HFFc6 (cell line): ENCODE data around the gene TRPT1. TPM values are rescaled to one million over a fixed set of nuclear protein-coding genes. Genes with fewer than 3 reads are reported as not detected.

Source experiments
- DNase-seq: peaks from one replicate; pipeline ENCODE4 v3.0.0-alpha.2; 2018
- H3K27ac Mint-ChIP-seq: 2 replicates; pipeline ENCODE4 v1.8.0; 2020; ENCODE audit warnings: mild to moderate bottlenecking, mixed read lengths
- H3K27me3 Mint-ChIP-seq: 2 replicates; pipeline ENCODE4 v1.8.0; 2021; ENCODE audit warnings: mild to moderate bottlenecking, moderate library complexity, mixed read lengths; ENCODE audit not compliant: insufficient read depth
- H3K36me3 Mint-ChIP-seq: 2 replicates; pipeline ENCODE4 v1.8.0; 2021; ENCODE audit warnings: low read depth, mixed read lengths
- H3K4me1 Mint-ChIP-seq: 2 replicates; pipeline ENCODE4 v1.8.0; 2020; ENCODE audit warnings: low read depth, mixed read lengths
- H3K4me3 Mint-ChIP-seq: 2 replicates; pipeline ENCODE4 v1.8.0; 2020; ENCODE audit warnings: mild to moderate bottlenecking, moderate library complexity, mixed read lengths
- H3K9me3 Mint-ChIP-seq: 2 replicates; pipeline ENCODE4 v1.8.0; 2020; ENCODE audit warnings: mild to moderate bottlenecking, mixed read lengths
- total RNA-seq, 6 experiments: library from RNA; stranded (reverse); fragmentation: NEBNext Ultra II Directional; extraction: Animal tissue kit (Norgen Biotek cat#: 25700); gene quantifications; 2 replicates in 1 of 6; 3 replicates in 5 of 6; pipeline ENCODE4 v1.2.3, GENCODE V29; 2021
- TF ChIP-seq, protein P1 (sequence below): fragments of 200-600 bp; sonication (generic); IDR thresholded peaks from 2 replicates; pipeline ENCODE4 v1.5.0; 2021; ENCODE audit warnings: antibody characterized with exemption, mild to moderate bottlenecking

Gene TRPT1
- total RNA-seq, 6 experiments from 2014 or later, result 32.6 to 41.1 (median 39.7) TPM

- TF ChIP-seq, protein P1, sequence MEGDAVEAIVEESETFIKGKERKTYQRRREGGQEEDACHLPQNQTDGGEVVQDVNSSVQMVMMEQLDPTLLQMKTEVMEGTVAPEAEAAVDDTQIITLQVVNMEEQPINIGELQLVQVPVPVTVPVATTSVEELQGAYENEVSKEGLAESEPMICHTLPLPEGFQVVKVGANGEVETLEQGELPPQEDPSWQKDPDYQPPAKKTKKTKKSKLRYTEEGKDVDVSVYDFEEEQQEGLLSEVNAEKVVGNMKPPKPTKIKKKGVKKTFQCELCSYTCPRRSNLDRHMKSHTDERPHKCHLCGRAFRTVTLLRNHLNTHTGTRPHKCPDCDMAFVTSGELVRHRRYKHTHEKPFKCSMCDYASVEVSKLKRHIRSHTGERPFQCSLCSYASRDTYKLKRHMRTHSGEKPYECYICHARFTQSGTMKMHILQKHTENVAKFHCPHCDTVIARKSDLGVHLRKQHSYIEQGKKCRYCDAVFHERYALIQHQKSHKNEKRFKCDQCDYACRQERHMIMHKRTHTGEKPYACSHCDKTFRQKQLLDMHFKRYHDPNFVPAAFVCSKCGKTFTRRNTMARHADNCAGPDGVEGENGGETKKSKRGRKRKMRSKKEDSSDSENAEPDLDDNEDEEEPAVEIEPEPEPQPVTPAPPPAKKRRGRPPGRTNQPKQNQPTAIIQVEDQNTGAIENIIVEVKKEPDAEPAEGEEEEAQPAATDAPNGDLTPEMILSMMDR, result no peak
- Mint-ChIP-seq H3K9me3 (no peaks in the 10 kb centered on the region), H3K4me3 (no peak overlapping the region), H3K4me1 (peaks cover 37% of the 10 kb centered on the region), H3K27ac (no peak overlapping the region), H3K27me3 (peaks cover 9% of the 10 kb centered on the region), H3K36me3 (peaks cover 42% of the 10 kb centered on the region)
- DNase-seq, result no peak
These were observed 37.9 kb upstream of the TRPT1 start for GRCh38 chr11:64263947-64264317.

DNA sequence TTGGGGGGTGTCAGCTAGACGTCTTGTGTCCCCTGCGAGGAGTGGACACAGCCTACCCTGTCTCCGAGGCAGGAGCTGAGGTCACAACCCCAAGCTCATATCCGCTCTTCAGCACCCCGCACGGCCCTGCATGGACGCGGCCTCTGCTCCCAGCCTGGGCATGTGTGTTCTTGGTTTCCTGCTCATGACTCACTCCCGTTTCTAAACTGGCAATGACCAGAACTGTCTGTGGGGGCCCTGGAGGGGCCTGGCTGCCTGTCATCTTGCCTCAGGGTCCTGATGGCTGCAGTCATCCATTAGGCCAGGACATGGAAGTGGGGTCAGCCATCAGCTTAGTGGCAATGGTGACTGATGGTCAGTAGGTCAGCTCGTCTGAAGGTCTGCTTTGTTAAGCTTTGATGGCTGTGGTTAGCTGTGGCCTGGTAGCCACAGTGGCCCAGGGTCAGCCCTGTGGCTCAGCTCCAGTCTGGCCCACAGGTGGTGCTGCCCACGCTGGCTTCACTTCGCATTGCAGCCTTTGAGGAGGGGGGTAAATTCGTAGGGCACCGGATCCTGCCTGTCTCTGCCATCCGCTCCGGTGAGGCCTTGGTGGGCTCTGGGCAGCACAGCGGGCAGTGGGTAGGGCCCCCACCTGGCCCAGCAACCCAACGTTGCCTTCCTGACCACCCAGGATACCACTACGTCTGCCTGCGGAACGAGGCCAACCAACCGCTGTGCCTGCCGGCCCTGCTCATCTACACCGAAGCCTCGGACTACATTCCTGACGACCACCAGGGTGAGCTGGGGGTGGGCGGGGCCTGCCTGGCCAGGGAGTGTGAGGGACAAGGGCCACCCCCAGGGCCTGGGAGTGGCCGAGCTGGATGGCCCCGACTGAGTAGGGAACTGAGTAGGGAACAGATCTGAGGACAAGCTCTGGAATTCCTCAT, 37.3 kb upstream of the TRPT1 start:
- Mint-ChIP-seq H3K27me3 (peaks cover 5% of the 10 kb centered on the region), H3K4me1 (peaks cover 31% of the 10 kb centered on the region), H3K9me3 (no peaks in the 10 kb centered on the region), H3K4me3 (no peak overlapping the region), H3K27ac (peak overlapping the region; percentile 84), H3K36me3 (peaks cover 41% of the 10 kb centered on the region)
- peak; percentile 47 for DNase-seq
- TF ChIP-seq, protein P1, result no peak; the same call in 1 of the 2 replicates

GRCh38 chr11:64262271-64263002, 36.5 kb upstream of the TRPT1 start:
- H3K27ac Mint-ChIP-seq, result peak overlapping the region; percentile 84
- TF ChIP-seq, protein P1, result no peak
- H3K9me3 Mint-ChIP-seq, result no peaks in the 10 kb centered on the region
- H3K27me3 Mint-ChIP-seq, result peaks cover 6% of the 10 kb centered on the region
- no peak overlapping the region for H3K4me3 Mint-ChIP-seq
- DNase-seq, result no peak
- H3K36me3 Mint-ChIP-seq, result peaks cover 39% of the 10 kb centered on the region
- H3K4me1 Mint-ChIP-seq, result peaks cover 22% of the 10 kb centered on the region

DNA sequence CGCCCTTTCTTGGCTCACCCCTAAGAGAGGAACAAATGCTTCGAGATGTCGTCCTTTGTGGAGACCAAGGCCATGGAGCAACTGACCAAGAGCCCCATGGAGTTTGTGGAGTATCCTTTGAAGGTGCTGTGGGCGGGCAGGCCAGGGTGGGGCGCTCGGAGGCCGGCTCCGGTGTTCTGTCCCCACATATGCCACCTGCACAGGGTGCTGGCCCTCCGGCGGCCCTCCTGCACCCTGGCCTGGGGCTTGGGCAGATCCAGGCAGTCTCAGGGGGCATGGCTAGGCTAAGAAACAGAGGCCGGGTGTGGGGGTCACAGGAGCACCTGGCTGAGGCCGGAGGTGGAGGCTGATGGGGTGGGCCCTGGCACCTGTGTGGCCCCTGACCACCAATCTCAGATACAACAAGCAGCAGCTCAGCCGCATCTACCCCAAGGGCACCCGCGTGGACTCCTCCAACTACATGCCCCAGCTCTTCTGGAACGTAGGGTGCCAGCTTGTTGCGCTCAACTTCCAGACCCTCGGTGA, 35.6 kb upstream of the TRPT1 start:
- H3K4me1 Mint-ChIP-seq, result peaks cover 21% of the 10 kb centered on the region
- no peaks in the 10 kb centered on the region for H3K9me3 Mint-ChIP-seq
- H3K4me3 Mint-ChIP-seq, result no peak overlapping the region
- H3K36me3 Mint-ChIP-seq, result peaks cover 39% of the 10 kb centered on the region
- no peak overlapping the region for H3K27ac Mint-ChIP-seq
- H3K27me3 Mint-ChIP-seq, result peaks cover 6% of the 10 kb centered on the region
- DNase-seq, result no peak
- TF ChIP-seq, protein P1, result no peak

GRCh38 chr11:64260147-64260708, 34.2 kb upstream of the TRPT1 start:
- no peaks in the 10 kb centered on the region for H3K9me3 Mint-ChIP-seq
- H3K4me1 Mint-ChIP-seq, result peaks cover 8% of the 10 kb centered on the region
- no peak for DNase-seq
- H3K27ac Mint-ChIP-seq, result peak overlapping the region; percentile 42; the same call in 1 of the 2 replicates
- H3K36me3 Mint-ChIP-seq, result peaks cover 33% of the 10 kb centered on the region
- no peak overlapping the region for H3K4me3 Mint-ChIP-seq
- peaks cover 4% of the 10 kb centered on the region for H3K27me3 Mint-ChIP-seq
- TF ChIP-seq, protein P1, result no peak
